ENCODE measurements around the gene GP9.

The GP9 gene

GRCh38 chr3:129023909-129024308 is 36.7 kb upstream of the GP9 start:
- no peak overlapping the region for H3K27ac ChIP-seq
- H3K4me1 ChIP-seq, result peaks cover 0 to 13% (median 10%) of the 10 kb centered on the region in 4 donors
- H3K27me3 ChIP-seq, result peaks cover 0 to 11% of the 10 kb centered on the region in 2 donors
- no peak overlapping the region for H3K4me3 ChIP-seq
- H3K9me3 ChIP-seq, result no peaks in the 10 kb centered on the region
- no peak for TF ChIP-seq CTCF (IDR thresholded peaks at IDR 0.05)
- no peak for DNase-seq
- no peaks in the 10 kb centered on the region for H3K36me3 ChIP-seq
- intact Hi-C loops (cut with DNase I; ENCODE audit: low total_unique reads), result no loop called here

- no peak overlapping the region for H3K4me3 ChIP-seq
- H3K4me1 ChIP-seq, result peaks cover 0 to 13% (median 10%) of the 10 kb centered on the region in 4 donors
- H3K27me3 ChIP-seq, result peaks cover 0 to 6% of the 10 kb centered on the region in 2 donors
- intact Hi-C loops (cut with DNase I; ENCODE audit: low total_unique reads), result no loop called here
- no peak for TF ChIP-seq CTCF (IDR thresholded peaks at IDR 0.05)
- no peaks in the 10 kb centered on the region for H3K36me3 ChIP-seq
- no peak overlapping the region for H3K27ac ChIP-seq
- H3K9me3 ChIP-seq, result no peaks in the 10 kb centered on the region
- peak in 1 of 2 donors; percentile 48 for DNase-seq
Observed at GRCh38 chr3:129025108-129025507, 35.5 kb upstream of the GP9 start.

- Histone ChIP-seq H3K27ac (no peak overlapping the region), H3K27me3 (peaks cover 0 to 1% of the 10 kb centered on the region in 2 donors), H3K4me3 (no peak overlapping the region), H3K36me3 (no peaks in the 10 kb centered on the region), H3K4me1 (peaks cover 0 to 13% (median 10%) of the 10 kb centered on the region in 4 donors), H3K9me3 (no peaks in the 10 kb centered on the region)
- DNase-seq, result peak in 1 of 2 donors; percentile 39
- intact Hi-C loops (cut with DNase I; ENCODE audit: low total_unique reads), result no loop called here
- TF ChIP-seq CTCF (IDR thresholded peaks at IDR 0.05), result no peak
Observed at GRCh38 chr3:129025691-129026435, 34.7 kb upstream of the GP9 start.

- H3K27ac ChIP-seq, result peak overlapping the region; percentile 34 to 48
- H3K9me3 ChIP-seq, result no peaks in the 10 kb centered on the region
- H3K4me1 ChIP-seq, result peaks cover 0 to 13% (median 10%) of the 10 kb centered on the region in 4 donors
- peak; percentile 91 to 93 for DNase-seq
- intact Hi-C loops (cut with DNase I; ENCODE audit: low total_unique reads), result no loop called here
- no peaks in the 10 kb centered on the region for H3K27me3 ChIP-seq
- TF ChIP-seq CTCF (IDR thresholded peaks at IDR 0.05), result peak; percentile 51 to 58
- H3K4me3 ChIP-seq, result peak overlapping the region; percentile 45 to 64
- no peaks in the 10 kb centered on the region for H3K36me3 ChIP-seq
Observed at GRCh38 chr3:129026728-129027543, 33.6 kb upstream of the GP9 start.

- intact Hi-C loops (cut with DNase I; ENCODE audit: low total_unique reads), result no loop called here
- H3K27ac ChIP-seq, result peak overlapping the region in 1 of 2 donors; percentile 48
- H3K36me3 ChIP-seq, result no peaks in the 10 kb centered on the region
- no peak for TF ChIP-seq CTCF (IDR thresholded peaks at IDR 0.05)
- no peak for DNase-seq
- no peaks in the 10 kb centered on the region for H3K27me3 ChIP-seq
- no peaks in the 10 kb centered on the region for H3K9me3 ChIP-seq
- peaks cover 0 to 13% (median 10%) of the 10 kb centered on the region in 4 donors for H3K4me1 ChIP-seq
- peak overlapping the region; percentile 45 to 64 for H3K4me3 ChIP-seq
Observed at GRCh38 chr3:129027544-129027880, 33.1 kb upstream of the GP9 start.

All from tibial artery (tissue), 4 donors.